Measurements from ENCODE around the gene ADCY9.
A peak's percentile ranks its signal among the peaks of the same experiment; 100 is the strongest.
"Not testable (repeated sequence)": the region's sequence is repeated elsewhere in the genome, so short reads cannot be mapped to it uniquely, and the experiment has no call there.

ADCY9 gene

DNA sequence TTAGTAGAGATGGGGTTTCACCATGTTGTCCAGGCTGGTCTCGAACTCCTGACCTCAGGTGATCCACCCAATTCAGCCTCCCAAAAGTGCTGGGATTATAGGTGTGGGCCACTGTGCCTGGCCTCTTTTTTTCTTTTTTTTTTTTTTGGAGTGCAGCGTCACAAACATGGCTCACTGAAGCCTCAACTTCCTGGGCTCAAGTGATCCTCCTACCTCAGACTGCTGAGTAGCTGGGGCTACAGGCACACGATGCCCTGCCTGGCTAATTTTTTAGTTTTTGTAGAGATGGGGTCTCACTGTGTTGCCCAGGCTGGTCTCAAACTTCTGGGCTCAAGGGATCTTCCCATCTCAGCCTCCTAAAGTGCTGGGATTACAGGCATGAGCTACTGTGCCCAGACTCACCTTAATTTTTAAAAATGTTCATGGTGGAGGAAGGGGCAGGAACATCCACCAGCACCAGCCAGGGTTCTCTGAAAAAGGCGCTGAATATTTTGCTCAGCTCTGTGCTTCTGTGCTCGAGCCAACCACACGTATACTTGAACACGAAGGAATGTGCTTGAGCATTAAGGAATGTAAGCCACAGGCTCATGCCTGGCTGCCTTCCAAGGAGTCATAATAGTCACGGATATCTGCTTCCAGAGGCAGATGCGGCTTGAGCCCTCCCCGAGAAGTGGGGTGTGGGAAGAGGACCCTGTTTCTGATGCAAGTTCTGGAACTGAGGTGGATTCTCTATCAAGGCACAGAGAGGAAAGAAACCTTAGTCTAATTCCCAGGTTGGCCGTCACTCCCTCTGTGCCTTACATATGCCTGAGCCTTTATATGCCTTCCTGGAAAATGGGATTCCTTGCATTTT is 170.3 kb downstream of the ADCY9 start:
- TF ChIP-seq, protein P1, sequence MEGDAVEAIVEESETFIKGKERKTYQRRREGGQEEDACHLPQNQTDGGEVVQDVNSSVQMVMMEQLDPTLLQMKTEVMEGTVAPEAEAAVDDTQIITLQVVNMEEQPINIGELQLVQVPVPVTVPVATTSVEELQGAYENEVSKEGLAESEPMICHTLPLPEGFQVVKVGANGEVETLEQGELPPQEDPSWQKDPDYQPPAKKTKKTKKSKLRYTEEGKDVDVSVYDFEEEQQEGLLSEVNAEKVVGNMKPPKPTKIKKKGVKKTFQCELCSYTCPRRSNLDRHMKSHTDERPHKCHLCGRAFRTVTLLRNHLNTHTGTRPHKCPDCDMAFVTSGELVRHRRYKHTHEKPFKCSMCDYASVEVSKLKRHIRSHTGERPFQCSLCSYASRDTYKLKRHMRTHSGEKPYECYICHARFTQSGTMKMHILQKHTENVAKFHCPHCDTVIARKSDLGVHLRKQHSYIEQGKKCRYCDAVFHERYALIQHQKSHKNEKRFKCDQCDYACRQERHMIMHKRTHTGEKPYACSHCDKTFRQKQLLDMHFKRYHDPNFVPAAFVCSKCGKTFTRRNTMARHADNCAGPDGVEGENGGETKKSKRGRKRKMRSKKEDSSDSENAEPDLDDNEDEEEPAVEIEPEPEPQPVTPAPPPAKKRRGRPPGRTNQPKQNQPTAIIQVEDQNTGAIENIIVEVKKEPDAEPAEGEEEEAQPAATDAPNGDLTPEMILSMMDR (IDR thresholded peaks at IDR 0.05): no peak

GRCh38 chr16:3944457-3944856 is 171.8 kb downstream of the ADCY9 start:
- peaks cover 10% of the 10 kb centered on the region for H3K27me3 Mint-ChIP-seq (ENCODE audit: low read depth, poor library complexity)
- not testable (repeated sequence) for H3K36me3 Mint-ChIP-seq (ENCODE audit: low read depth); DNase-seq; H3K4me3 Mint-ChIP-seq; H3K27ac Mint-ChIP-seq
- H3K4me1 Mint-ChIP-seq: peaks cover 14% of the 10 kb centered on the region
- H3K9me3 Mint-ChIP-seq: peaks cover 29% of the 10 kb centered on the region

More for the DNA sequence above, 170.3 kb downstream of the ADCY9 start:
- no peaks in the 10 kb centered on the region for H3K36me3 Mint-ChIP-seq (ENCODE audit: low read depth)
- peaks cover 25% of the 10 kb centered on the region for H3K4me1 Mint-ChIP-seq
- peaks cover 29% of the 10 kb centered on the region for H3K9me3 Mint-ChIP-seq
- H3K27me3 Mint-ChIP-seq (ENCODE audit: low read depth, poor library complexity): peaks cover 10% of the 10 kb centered on the region
- no peak for DNase-seq
- no peak overlapping the region for H3K27ac Mint-ChIP-seq
- no peak overlapping the region for H3K4me3 Mint-ChIP-seq

DNA sequence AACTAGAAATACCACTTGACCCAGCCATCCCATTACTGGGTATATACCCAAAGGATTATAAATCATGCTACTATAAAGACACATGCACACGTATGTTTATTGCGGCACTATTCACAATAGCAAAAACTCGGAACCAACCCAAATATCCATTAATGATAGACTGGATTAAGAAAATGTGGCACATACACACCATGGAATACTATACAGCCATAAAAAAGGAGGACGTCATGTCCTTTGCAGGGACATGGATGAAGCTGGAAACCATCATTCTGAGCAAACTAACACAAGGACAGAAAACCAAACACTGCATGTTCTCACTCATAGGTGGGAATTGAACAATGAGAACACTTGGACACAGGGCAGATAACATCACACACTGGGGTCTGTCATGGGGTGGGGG is 174.1 kb downstream of the ADCY9 start:
- not testable (repeated sequence) for H3K4me1 Mint-ChIP-seq; H3K4me3 Mint-ChIP-seq; DNase-seq; H3K36me3 Mint-ChIP-seq (ENCODE audit: low read depth); H3K27ac Mint-ChIP-seq
- peaks cover 14% of the 10 kb centered on the region for H3K27me3 Mint-ChIP-seq (ENCODE audit: low read depth, poor library complexity)
- peaks cover 29% of the 10 kb centered on the region for H3K9me3 Mint-ChIP-seq

- H3K9me3 Mint-ChIP-seq: peaks cover 24% of the 10 kb centered on the region
- H3K36me3 Mint-ChIP-seq (ENCODE audit: low read depth): no peaks in the 10 kb centered on the region
- no peaks in the 10 kb centered on the region for H3K4me1 Mint-ChIP-seq
- TF ChIP-seq, protein P1 (IDR thresholded peaks at IDR 0.05): peak; percentile 99
- no peak overlapping the region for H3K4me3 Mint-ChIP-seq
- peaks cover 15% of the 10 kb centered on the region for H3K27me3 Mint-ChIP-seq (ENCODE audit: low read depth, poor library complexity)
- H3K27ac Mint-ChIP-seq: no peak overlapping the region
- peak; percentile 85 for DNase-seq
Measured at GRCh38 chr16:3938843-3939624, 177.2 kb downstream of the ADCY9 start.

- TF ChIP-seq, protein P1 (IDR thresholded peaks at IDR 0.05): no peak
- H3K4me3 Mint-ChIP-seq: no peak overlapping the region
- no peaks in the 10 kb centered on the region for H3K36me3 Mint-ChIP-seq (ENCODE audit: low read depth)
- H3K27ac Mint-ChIP-seq: no peak overlapping the region
- no peak for DNase-seq
- H3K27me3 Mint-ChIP-seq (ENCODE audit: low read depth, poor library complexity): peaks cover 15% of the 10 kb centered on the region
- peaks cover 18% of the 10 kb centered on the region for H3K9me3 Mint-ChIP-seq
- H3K4me1 Mint-ChIP-seq: no peaks in the 10 kb centered on the region
Measured at GRCh38 chr16:3938471-3938842, 177.8 kb downstream of the ADCY9 start.

DNA sequence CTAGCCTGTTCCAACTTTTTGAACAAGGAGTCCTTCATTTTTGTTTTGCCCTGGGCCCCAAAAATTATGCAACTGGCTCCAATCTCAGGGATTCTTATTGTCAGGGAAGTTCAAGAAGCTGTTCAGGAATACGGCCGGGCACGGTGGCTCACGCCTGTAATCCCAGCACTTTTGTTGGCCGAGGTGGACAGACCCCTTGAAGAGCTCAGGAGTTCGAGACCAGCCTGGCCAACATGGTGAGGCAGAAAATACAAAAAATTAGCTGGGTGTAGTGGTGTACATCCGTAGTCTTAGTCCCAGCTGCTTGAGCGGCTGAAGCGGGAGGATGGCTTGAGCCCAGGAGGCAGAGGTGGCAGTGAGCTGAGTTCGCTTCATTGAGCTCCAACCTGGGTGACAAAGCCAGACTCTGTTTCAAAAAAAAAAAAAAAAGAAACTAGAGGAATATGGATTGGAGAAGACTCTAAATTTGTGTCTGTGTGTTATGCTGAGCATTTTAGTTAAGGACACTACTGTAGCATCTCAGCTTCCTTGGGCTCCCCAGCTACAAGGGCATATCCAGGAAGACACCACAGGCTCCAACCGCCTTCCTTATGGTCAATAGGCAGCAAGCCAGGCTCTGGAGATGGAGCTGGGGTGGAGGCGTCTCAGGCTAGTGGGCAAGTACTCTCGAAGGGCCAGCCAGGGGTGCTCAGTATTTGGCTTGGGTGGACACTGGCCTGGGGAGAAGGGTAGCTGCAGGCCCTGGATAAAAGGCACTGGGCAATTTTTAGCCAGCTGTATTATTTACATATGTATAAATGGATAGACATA is 179.0 kb downstream of the ADCY9 start:
- H3K27me3 Mint-ChIP-seq (ENCODE audit: low read depth, poor library complexity): peaks cover 12% of the 10 kb centered on the region
- no peak for DNase-seq
- H3K4me1 Mint-ChIP-seq: no peaks in the 10 kb centered on the region
- peaks cover 7% of the 10 kb centered on the region for H3K9me3 Mint-ChIP-seq
- H3K4me3 Mint-ChIP-seq: no peak overlapping the region
- TF ChIP-seq, protein P1 (IDR thresholded peaks at IDR 0.05): no peak
- H3K27ac Mint-ChIP-seq: no peak overlapping the region
- H3K36me3 Mint-ChIP-seq (ENCODE audit: low read depth): no peaks in the 10 kb centered on the region
